HG03025 (cell line): Measurements from ENCODE around the gene ALDH1A1.
"Not testable (repeated sequence)": the region's sequence is repeated elsewhere in the genome, so short reads cannot be mapped to it uniquely, and the experiment has no call there.

Source experiments
- ATAC-seq: cut with Tn5 transposase; IDR thresholded peaks from one replicate; pipeline ENCODE4 v1.9.1; 2021; ENCODE audit warnings: mild to moderate bottlenecking, moderate library complexity; ENCODE audit not compliant: unreplicated experiment, low FRiP score

ALDH1A1 gene

GRCh38 chr9:72946318-72946717 is 6.5 kb downstream of the ALDH1A1 start:
- ATAC-seq: no peak

- ATAC-seq: no peak
Observed at GRCh38 chr9:72945391-72945790, 7.5 kb downstream of the ALDH1A1 start.

GRCh38 chr9:72943844-72944462 is 8.9 kb downstream of the ALDH1A1 start:
- ATAC-seq: no peak

- no peak for ATAC-seq
Observed at GRCh38 chr9:72942451-72942850, 10.4 kb downstream of the ALDH1A1 start.

- ATAC-seq: not testable (repeated sequence)
Observed at GRCh38 chr9:72939581-72939980, 13.3 kb downstream of the ALDH1A1 start.

- no peak for ATAC-seq
Observed at GRCh38 chr9:72937545-72937944, 15.3 kb downstream of the ALDH1A1 start.

GRCh38 chr9:72936679-72937078 is 16.2 kb downstream of the ALDH1A1 start:
- no peak for ATAC-seq

- no peak for ATAC-seq
Observed at GRCh38 chr9:72936266-72936665, 16.6 kb downstream of the ALDH1A1 start.

- ATAC-seq: no peak
Observed at GRCh38 chr9:72935595-72935994, 17.3 kb downstream of the ALDH1A1 start.

- ATAC-seq: no peak
Observed at GRCh38 chr9:72933730-72934665, 18.9 kb downstream of the ALDH1A1 start.

GRCh38 chr9:72932619-72933018 is 20.2 kb downstream of the ALDH1A1 start:
- ATAC-seq: no peak

- no peak for ATAC-seq
Observed at GRCh38 chr9:72931897-72932296, 21.0 kb downstream of the ALDH1A1 start.

- no peak for ATAC-seq
Observed at GRCh38 chr9:72931437-72931836, 21.4 kb downstream of the ALDH1A1 start.

GRCh38 chr9:72930828-72931227 is 22.0 kb downstream of the ALDH1A1 start:
- no peak for ATAC-seq

GRCh38 chr9:72929542-72929941 is 23.3 kb downstream of the ALDH1A1 start:
- no peak for ATAC-seq

- ATAC-seq: no peak
Observed at GRCh38 chr9:72928042-72928507, 24.8 kb downstream of the ALDH1A1 start.

- ATAC-seq: no peak
Observed at GRCh38 chr9:72926506-72926905, 26.3 kb downstream of the ALDH1A1 start.

GRCh38 chr9:72925891-72926290 is 27.0 kb downstream of the ALDH1A1 start:
- no peak for ATAC-seq

GRCh38 chr9:72925126-72925789 is 27.6 kb downstream of the ALDH1A1 start:
- ATAC-seq: no peak

- ATAC-seq: no peak
Observed at GRCh38 chr9:72924154-72924790, 28.6 kb downstream of the ALDH1A1 start.

GRCh38 chr9:72923077-72923476 is 29.8 kb downstream of the ALDH1A1 start:
- no peak for ATAC-seq
